Measurements from ENCODE around the gene ADAMTS13.

ADAMTS13 gene

DNA sequence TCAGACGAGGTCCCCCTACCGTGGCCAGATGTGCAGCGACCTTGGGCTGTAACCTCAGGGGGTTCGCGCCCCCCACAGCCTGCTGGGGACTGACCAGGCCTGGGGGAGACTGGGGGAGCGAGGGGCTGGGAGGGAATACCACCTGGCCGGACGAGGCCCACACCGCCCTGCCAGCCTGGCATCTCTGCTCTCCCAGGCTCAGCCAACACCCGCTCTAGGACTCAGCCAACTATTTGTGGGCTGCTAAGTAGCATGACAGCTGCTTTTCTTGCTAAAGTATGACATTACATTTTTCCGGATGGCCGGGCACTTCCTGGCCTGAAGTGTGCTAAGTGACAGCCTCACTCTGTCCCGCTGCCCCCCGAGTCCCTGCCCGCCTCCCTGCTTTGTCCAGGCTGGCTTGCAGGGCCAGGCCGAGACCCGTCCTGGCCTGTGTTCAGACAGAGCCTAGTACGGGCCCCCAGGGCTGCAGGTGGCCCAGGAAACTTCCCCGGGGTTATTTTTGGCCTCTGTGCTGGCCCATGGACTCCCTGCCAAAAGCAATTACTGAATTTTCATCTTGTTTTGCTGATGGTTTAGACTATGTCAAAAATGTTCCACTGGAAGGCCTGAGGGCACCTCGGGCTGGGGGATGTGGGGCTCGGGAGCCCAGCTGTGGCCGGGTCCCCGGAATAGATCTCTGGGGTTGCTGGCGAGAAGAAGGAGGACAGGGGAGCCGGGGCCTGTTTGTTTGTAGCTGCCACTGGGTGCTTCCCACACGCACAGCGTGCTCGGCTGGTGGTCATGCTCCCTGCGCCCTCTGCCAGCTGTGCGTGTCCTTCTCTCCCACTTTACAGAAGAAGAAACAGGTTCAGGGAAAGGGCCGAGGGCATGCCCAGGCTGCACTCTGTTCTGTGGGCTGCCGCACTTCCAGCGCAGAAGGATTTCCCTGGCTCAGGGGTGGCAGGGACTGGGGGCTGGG lies 70.2 kb downstream of the ADAMTS13 start:
- no peak for DNase-seq

DNA sequence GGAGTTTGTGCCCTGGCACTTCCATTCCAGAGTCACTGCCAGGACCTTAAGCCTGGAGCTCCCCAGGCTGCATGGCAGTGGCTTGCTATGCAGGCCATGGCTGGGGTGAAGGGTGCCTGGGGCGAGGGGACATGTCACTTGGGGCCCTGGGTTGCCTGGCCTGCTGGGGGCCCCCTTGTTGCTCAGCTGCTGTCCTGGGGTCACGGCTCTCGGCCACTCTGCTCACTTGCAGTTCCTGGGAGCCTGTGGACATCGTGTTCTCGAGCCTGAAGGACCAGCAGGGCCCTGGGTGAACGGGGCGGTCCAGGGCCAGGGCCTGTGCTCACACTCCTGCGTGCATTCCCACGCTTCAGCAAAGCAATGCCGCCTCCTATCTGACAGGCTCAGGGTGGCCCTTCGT lies 71.3 kb downstream of the ADAMTS13 start:
- DNase-seq: no peak

DNA sequence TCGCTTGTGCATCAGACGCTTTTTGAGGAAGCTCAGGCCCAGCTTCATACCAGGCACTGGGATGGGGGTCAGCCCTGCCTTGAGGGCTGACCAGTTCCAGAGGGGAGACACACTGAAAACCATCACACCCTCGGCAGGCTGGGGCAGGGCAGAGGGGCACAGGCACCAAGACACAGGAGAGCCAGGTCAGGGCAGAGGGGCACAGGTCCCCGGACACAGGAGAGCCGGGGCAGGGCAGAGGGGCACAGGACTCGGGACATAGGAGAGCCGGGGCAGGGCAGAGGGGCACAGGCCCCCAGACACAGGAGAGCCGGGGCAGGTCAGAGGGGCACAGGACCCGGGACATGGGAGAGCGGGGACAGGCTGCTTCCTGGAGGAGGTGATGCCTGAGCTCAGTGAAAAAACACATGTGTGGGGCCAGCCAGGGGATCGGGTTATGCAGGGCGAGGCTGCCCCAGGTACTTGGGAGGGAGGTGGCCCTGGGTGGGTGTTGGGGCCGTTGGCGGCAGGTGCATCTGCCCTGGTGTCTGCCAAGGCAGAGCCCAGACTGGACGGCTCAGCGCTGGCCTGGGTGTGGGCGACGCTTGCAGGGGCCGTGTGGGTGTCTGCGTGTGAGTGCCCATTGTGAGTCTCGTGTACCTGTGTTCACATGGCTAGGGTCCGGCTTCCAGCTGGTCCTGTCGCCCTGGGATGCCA lies 71.8 kb downstream of the ADAMTS13 start:
- no peak for DNase-seq

DNA sequence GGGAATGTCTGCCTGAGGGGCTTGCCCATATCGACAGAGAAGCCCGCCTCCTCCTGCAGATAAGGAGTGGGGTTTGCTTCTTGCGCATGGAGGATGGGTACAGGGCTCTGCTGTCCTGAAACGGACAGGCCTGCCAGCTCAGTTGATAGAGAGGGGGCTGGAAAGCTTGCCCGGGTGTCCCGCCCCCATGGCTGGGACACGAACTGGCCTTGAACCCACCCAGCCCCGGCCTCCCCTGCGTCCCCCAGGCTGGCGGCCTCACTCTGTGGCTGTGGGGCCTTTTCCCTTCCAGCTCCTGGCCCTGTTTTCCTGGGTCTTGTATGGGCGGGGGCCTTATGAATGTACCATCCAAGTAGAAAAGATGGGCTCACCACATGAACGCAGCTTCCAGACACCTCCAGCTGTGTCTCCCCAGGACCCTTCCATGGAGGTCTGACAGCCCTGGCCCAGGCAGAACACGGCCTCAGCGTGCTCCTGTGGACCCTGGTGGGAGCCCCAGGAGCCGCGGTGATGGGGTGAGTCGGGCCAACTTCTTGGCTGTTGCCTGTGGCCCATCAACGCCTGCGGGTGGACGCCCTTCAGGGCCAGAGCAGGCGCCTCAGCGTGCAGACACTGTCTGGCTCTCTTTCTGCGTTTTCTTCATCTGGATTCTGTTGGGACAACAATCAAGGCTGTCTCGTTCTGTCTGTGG lies 72.6 kb downstream of the ADAMTS13 start:
- DNase-seq: no peak

DNA sequence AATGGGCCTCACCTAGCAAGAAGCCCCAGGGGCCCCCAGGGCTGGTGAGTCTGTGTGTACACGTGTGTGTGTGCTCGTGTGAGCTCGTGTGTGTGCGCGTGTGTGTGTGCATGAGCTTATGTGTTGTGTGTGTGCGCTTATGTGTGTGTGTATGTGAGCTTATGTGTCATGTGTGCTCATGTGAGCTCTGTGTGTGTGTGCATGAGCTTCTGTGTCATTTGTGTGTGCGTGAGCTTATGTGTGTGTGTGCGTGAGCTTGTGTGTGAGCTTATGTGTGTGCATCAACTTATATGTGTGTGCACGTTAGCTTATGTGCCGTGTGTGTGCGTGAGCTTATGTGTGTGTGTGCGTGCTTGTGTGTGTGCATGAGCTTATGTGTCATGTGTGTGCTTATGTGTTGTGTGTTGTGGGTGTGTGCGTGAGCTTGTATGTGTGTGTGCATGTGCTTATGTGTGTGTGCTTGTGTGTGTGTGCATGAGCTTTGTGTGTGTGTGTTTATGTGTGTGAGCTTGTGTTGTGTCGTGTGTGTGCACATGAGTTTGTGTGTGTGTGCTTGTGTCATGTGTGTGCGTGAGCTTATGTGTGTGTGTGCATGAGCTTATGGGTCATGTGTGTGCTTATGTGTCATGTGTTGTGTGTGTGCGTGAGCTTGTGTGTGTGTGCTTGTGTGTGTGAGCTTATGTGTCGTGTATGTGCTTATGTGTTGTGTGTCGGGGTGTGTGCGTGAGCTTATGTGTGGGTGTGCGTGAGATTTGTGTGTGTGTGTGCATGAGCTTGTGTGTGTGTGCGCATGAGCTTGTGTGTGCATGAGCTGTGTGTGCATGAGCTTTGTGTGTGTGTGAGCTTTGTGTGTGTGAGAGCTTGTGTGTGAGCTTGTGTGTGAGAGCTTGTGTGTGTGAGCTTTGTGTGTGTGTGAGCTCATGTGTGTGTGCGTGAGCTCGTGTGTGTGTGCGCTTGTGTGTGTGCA lies 73.4 kb downstream of the ADAMTS13 start:
- no peak for DNase-seq

DNA sequence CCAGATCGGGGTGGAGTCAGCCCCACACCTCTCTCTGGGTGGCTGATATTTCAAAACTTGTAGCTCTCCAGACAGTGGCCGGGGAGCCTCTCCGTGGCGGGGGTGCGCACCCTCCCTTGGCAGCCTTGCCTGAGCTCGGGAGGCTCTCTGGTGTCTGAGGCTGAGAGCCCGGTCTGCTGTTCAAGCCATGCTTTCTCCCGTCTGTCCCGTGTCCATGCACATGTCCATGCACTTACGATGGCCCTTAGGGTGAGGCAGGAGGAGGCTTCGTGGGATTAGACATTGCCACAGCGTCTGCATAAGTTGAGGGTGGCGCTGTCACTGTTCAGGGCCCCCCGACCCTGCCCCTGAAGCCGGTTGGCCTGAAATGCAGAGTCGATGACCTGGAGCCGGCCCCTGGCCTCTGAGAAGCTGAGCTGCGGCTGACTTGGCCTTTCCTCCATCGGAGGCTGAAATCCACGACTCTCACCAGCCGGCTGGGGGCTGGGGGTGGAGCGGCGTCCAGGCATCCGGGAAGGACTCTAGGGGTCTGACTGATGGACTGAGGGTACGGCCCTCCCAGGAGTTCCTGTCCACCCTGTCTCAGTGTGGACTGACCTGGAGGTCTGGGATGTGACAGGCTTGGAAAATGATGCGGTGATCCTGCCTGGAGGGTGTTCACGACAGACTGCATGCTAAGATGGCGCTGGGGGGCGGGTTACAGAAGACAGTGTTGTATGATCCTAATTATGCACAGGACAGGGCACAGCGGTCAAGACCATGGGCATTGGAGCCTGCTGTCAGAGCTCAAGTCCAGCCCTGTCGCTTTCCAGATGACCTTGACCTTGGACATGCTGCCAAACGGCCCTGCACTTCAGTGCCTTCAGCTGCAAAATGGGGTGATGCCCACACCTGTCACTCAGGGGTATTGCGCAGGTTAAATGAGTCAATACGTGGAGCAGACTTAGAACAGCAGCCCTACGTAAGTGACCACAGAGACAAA lies 75.0 kb downstream of the ADAMTS13 start:
- no peak for DNase-seq

DNA sequence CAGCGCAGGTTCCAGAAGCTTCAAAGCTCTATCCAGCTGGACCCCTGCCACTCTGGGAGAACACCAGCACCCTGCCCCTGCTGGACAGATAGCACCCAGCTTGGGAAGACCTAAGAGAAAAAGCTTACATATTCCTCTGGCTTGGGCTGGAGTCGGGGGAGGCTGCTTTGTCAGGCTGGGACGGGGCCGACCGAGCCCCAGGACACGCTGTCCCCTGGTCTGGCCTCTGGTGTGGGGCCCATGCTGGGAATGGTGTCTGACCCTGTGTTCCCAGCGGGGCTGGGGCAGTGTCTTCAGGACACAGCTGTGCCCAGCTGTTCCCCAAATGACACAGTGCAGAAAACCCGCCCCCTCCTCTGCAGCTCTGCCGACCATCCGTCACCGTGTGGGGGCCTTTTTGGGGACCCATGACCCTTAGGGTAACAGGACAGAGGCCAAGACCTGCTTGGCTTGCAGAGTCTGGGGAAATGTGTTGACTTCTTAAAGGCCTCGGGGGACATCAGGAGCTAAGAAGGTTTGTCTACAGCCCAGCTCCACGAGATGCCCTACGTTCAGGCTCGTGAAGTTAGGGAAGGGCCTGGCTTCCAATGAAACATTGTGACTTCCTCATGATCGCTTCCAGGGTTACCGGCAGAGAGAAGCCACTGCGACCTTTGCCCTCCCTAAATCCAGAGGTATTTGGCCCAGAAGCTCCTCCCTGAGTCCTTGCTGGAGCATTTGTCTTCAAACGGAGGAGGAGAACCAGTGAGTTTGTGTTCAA lies 77.1 kb downstream of the ADAMTS13 start:
- no peak for DNase-seq

DNA sequence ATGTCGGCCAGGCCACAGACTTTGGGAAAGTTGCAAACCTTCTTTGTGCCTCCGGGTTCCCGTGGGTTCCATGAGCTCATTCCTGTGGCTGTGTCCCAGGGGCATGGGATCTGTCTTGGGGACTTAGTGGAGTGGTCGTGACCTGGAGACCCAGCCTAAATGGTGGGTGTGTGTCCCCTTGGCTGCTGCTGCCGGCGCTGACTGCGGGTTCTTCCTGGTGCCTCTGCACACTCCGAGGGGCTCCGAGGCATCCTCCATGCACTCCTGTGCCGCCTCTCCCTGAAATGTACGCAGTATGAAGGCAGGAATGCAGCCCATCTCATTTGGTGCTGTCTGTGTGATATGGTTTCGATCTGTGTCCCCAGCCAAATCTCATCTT lies 77.7 kb downstream of the ADAMTS13 start:
- DNase-seq: no peak

DNA sequence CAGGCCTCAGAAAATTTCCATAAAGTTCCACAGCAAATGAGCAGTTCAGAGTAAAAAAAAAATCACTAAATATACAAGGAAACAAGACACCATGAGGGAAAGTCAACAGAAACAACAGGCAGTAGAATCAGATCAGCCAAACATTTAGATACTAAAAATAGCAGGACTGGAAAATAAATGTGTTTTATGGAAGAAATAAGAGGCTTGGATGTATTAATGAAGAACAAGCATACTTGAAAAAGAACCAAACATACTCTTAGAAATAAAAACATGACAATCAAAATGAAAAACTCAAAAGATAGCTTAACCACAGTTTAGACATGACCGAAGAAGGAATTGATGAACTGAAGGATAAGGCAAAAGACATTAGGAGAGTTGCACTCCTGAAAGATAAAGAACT lies 79.9 kb downstream of the ADAMTS13 start:
- DNase-seq: no peak

DNA sequence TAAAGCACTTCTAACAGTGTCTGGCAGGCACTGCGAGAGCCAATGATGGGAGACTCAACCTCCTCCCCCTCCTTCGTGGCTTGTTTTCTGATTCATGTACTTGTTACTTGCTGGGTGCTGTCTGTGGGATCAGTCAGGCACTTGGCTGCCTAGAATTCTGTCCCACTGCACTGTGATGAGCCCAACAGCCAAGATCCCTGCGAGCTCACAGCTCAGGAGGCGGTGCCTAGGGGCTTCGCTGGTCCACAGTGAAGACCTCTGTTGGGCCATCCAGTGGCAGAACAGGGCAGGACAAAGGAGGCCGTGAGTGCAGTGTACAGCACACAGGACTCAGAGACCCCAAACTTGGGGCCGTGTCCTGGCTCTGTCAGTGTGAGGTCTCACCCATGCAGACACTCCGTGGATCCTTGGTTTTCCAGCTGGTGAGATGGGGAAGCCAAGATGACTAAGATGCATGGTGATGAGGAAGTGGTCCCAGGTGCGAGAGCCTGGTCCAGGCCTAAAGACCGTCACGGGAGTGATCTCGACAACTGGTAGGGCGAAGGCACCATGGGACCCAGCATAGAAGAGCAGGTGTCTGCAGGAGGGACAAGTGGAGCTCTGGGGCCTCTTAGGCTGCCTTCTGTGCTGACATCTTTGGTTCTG lies 83.1 kb downstream of the ADAMTS13 start:
- DNase-seq: no peak

DNA sequence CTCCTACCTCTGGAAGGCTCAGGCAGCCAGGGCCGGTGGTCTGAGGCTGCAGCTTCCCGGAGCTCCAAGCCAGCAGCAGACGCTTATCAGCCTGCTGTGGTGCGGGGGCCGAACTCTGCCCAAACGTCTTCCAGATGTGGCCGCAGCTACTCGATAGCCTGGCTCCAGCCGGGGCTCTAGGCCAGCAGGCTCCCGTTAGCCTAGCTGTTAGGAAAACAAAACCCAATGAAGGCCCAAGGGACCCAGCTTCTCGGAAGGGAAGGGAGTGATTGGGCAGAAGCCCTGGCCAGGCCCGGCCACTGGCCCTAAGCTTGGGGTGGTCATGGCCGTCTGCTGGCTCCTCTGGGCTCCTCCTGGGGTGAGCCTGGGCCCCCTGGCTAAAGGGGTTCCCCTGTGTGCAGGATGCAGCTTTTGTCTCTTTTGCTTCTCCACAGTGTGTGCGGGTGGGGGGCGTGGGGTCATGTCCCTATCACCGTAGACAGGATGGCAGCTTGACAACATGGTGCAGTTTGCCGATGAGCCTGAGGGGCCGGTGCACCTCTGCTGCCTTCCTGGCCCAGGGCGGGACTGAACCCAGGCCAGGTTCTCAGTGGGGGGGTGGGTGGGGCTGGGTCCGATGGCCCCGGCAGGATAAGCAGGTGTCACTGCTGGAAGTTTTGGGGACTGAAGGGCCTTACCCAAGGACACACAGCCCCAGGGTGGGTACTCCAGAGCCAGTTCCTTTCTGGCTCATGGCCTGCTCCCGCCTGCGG lies 83.9 kb downstream of the ADAMTS13 start:
- DNase-seq: no peak

DNA sequence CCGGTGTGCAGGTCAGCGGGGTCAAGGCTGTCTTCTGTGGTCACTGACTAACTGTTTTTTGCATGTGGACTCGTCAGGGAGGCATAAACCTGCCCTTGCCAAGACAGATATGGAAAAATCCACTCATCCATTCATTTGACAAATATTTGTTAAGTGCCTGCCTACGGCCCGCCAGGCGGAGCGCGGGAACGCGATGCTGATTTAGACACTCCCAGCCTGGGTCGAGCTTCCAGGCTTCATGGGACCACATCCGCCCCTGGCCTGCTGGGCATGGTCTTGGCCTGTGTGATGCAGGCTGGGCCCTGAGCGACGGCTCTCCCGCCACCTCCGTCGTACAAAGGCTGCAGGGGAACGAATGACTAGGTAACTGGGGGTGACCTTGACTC lies 84.5 kb downstream of the ADAMTS13 start:
- DNase-seq: no peak

DNA sequence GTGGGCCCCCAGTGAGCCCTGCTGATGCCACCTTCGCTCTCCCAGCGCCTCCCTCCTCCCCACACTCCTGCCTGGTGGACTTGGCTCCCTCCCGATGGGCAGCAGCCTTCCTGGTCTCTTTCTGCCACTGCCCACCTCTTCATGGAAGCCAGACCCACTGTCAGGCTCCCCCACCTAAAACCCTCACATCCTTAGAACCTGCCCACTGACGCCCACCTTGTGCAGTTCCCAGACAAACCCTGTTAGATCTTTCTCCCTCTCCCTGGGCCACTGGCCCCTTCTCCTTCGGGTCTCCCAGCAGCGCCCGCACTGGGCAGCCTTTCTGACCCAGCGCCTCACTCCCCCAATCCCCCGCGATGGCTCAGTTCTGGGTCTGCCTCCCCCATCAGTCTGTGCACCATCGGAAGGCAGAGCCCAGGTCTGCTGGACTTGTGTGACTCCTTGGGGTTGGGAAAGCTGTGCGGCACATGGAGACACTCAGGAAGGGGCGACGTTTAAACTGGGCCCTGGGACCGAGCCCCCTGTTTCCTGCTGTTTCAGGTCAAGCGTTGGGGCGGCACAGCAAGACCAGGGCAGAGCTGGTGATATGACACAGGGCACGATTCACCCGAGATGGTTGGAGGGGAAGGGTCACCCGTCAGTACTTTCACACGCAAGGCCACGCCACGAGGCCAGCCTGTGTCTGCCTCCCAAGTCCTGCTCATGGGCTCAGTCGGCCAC lies 85.2 kb downstream of the ADAMTS13 start:
- no peak for DNase-seq

DNA sequence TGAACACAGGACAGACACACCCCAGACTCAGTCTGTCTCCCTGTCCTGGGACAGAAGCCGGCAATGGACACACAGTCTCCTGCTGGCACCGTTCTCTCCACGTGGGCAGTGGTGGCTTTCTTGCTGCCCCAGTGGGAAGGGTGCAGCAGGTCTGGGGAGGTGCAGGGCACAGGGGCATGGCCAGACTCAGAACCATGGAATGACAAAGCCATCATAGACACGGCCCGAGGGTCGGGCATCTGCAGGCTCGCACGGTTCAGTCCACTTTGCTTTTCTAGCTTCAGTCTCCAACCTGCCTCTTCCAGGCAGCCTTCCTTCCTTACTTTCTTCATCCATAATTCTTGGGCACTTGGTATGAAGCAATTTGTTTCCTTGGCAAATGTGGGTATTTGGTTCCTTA lies 85.9 kb downstream of the ADAMTS13 start:
- no peak for DNase-seq

All from stimulated activated CD4-positive, alpha-beta T cell treated with anti-CD3 and anti-CD28 coated beads, Interleukin-12 subunit alpha, Interleukin-12 subunit beta, amount 100 ng/mL, for 4 hours (primary cell).